ENCODE data around the gene LYPD6B. TPM values are rescaled to one million over a fixed set of nuclear protein-coding genes. Genes with fewer than 3 reads are reported as not detected.

The LYPD6B gene
- total RNA-seq, 6 experiments from 2014 or later: 18.3 to 91.5 (median 23.2) TPM

DNA sequence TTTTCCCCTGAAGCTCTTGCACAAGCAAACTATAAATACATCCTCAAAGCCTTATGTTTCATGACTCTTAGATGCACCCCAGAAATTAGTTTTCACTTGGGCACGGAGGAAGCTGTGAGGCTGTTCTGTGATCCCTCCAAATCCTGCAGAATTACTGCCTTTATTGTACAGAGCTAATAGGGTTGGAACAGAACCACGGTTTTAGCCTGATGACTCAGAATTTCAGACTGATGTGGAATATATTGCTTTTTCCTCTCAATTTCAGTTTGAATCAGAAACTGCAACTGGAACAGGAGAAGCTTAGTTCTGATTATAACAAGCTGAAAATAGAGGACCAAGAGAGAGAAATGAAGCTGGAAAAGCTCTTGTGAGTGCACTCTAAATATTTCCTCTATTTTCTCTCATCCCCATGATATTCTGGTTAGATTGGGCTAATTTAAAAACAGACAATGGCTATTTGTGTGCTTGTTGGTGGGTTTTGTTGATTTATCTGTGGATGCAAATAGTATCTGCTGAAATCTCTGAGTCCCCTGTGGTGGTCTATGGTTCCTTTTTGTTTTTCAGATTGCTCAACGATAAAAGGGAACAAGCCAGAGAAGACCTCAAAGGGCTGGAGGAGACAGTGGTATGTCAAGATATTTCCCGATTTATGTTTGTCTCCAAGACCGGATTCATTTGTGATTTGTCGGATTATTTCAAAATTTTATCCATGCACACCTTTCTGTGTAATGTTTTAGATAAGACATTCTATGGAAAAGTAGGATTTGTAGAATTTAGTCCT, 38.2 kb upstream of the LYPD6B start:
- Mint-ChIP-seq H3K4me3 (peak overlapping the region; percentile 63), H3K27me3 (ENCODE audit: insufficient read depth) (peaks cover 5% of the 10 kb centered on the region)

GRCh38 chr2:149001496-149001895, 37.0 kb upstream of the LYPD6B start:
- H3K36me3 Mint-ChIP-seq (ENCODE audit: low read depth): peaks cover 4% of the 10 kb centered on the region
- H3K9me3 Mint-ChIP-seq: no peaks in the 10 kb centered on the region
- no peak overlapping the region for H3K4me3 Mint-ChIP-seq
- DNase-seq: no peak
- no peak overlapping the region for H3K27ac Mint-ChIP-seq
- peaks cover 67% of the 10 kb centered on the region for H3K4me1 Mint-ChIP-seq (ENCODE audit: low read depth)
- no peak for TF ChIP-seq CTCF (IDR thresholded peaks at IDR 0.05)
- peaks cover 7% of the 10 kb centered on the region for H3K27me3 Mint-ChIP-seq (ENCODE audit: insufficient read depth)

More for the DNA sequence above, 38.2 kb upstream of the LYPD6B start:
- H3K36me3 Mint-ChIP-seq (ENCODE audit: low read depth): peaks cover 4% of the 10 kb centered on the region
- H3K27ac Mint-ChIP-seq: no peak overlapping the region
- no peak for TF ChIP-seq CTCF (IDR thresholded peaks at IDR 0.05)
- H3K4me1 Mint-ChIP-seq (ENCODE audit: low read depth): peaks cover 56% of the 10 kb centered on the region
- no peaks in the 10 kb centered on the region for H3K9me3 Mint-ChIP-seq
- DNase-seq: peak; percentile 16

DNA sequence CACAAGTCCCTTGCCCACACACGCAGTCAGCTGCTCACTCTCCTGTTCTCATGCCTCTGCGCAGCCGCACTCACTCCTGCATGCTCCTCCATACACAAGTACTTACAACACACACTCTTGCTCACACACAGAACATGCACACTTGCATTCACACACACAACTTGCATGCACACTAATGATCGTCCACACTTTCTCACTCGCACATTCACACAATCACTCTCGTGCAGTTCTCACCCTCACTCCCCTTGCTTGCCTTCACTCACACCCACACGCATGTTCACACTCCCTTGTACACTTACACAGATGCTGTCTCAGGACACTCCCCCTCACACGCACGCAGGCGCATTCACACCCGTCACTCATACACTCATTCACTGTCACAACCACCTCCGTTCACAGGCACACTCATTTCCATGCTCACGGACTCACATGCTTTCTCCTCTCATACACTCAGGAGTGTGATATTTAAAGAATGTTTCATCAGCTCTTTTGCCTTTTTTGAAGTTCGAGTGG, 36.1 kb upstream of the LYPD6B start:
- Mint-ChIP-seq H3K27me3 (ENCODE audit: insufficient read depth) (peaks cover 7% of the 10 kb centered on the region), H3K36me3 (ENCODE audit: low read depth) (peaks cover 4% of the 10 kb centered on the region), H3K4me1 (ENCODE audit: low read depth) (peaks cover 69% of the 10 kb centered on the region), H3K4me3 (peak overlapping the region; percentile 82), H3K27ac (peak overlapping the region; percentile 78), H3K9me3 (no peaks in the 10 kb centered on the region)
- DNase-seq: no peak
- TF ChIP-seq CTCF (IDR thresholded peaks at IDR 0.05): no peak

DNA sequence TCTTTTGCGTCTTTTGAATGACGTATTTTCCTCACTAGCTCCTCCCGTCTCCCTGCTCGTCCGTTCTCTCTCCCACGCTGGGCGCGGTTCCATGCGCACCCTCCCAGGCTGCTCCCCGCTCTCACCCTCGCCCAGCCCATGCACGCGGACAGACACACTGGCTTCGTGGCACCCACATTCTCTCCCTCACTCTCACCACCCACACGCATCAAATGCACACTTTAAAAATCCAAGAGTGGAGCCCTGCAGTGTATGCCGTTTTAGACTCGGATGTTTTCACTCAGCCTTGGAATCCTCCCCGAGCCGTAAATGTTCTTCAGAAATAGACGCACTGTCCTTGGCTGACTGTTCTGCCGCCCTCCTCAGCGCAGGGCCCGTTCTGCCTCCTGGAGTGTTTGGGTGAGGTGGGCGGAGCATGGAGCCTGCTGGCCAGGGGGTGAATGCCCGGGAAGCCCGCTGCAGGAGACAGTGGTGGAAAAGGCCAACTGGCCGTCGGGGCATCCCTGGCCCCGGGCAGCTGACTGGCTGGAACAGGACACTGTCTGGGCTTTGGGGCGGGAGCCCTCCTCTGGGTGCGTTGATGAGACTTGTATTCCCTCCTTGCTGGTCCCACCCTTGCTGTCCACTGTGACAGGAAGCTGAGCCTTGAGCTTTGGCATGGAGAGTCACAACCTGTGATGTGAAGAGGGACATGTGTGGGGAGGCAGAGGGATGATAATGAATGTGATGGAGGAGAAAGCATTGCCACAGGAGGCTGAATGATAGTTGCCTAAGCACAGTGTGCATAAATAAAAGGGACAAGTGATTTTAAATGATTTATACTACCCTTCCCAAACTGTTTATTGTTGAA, 35.4 kb upstream of the LYPD6B start:
- peak overlapping the region; percentile 78 for H3K27ac Mint-ChIP-seq
- peak; percentile 58 for DNase-seq
- peaks cover 4% of the 10 kb centered on the region for H3K36me3 Mint-ChIP-seq (ENCODE audit: low read depth)
- peak overlapping the region; percentile 82 for H3K4me3 Mint-ChIP-seq
- TF ChIP-seq CTCF (IDR thresholded peaks at IDR 0.05): no peak
- H3K9me3 Mint-ChIP-seq: no peaks in the 10 kb centered on the region
- H3K4me1 Mint-ChIP-seq (ENCODE audit: low read depth): peaks cover 69% of the 10 kb centered on the region
- H3K27me3 Mint-ChIP-seq (ENCODE audit: insufficient read depth): peaks cover 7% of the 10 kb centered on the region

DNA sequence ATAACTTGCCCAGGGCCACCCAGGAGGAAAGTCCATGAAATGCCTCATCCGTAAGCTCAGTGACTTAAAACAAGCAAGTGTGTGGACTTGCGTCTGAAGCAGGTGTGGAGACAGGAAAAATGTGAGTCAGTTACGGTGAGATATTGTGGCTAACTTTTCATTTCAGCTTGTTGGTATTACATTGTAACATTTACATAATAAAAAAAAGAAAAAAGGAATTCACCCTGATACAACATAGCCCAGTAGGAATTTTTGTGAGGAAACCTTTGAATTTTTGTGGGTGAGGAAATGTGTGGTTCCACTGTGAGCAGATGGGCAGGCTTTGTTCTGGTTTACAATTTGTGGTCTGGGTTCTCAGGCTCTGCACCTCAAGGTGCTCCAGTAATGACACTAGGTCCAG, 33.7 kb upstream of the LYPD6B start:
- DNase-seq: peak; percentile 60
- Mint-ChIP-seq H3K9me3 (no peaks in the 10 kb centered on the region), H3K27me3 (ENCODE audit: insufficient read depth) (peaks cover 7% of the 10 kb centered on the region), H3K27ac (peak overlapping the region; percentile 6; the same call in 1 of the 2 replicates), H3K4me1 (ENCODE audit: low read depth) (peaks cover 61% of the 10 kb centered on the region), H3K36me3 (ENCODE audit: low read depth) (peaks cover 4% of the 10 kb centered on the region), H3K4me3 (0 out of 2 replicates have a peak overlapping the region, but pooled peaks have one; percentile 1)
- TF ChIP-seq CTCF (IDR thresholded peaks at IDR 0.05): no peak

Data from HFFc6 (cell line).